GM12873 (cell line): ENCODE measurements around the gene FBXL19.
A peak's percentile ranks its signal among the peaks of the same experiment; 100 is the strongest.

Experiments
- CTCF ChIP-seq: IDR thresholded peaks from 2 replicates; pipeline ENCODE4 v1.5.1; 2012; ENCODE audit warnings: low read depth, mild to moderate bottlenecking, moderate library complexity, low read length, control low read depth; ENCODE audit not compliant: insufficient read depth; ENCODE audit errors: missing control alignments

FBXL19 gene

DNA sequence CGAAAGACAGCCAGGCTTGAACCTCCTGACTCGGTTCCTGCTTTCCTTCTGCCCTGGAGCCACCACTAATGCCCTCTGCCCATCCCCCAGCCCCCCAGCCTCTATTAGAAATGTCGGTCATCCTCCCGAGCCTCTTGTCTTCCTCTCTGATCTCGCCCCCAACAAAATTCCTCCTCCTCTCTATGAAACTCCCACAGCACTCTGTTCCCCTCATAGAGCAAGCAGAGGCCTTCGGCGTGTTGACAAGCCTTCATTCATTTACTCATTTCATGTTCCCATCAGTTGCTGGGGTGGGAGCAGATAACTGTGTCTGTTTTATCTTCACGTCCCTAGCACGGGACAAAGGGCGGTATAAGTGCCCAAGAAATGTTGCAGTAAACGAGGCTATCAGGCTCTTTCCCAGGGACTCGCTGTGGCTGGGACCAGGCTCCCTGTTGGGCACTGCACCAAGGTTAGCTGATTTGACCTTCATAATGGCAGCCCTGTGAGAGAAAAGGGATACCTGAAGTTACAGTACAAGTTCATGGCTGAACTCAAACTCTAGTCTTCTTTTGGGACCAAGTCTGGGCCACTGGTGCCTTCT lies 7.8 kb downstream of the FBXL19 start:
- TF ChIP-seq CTCF: no peak

DNA sequence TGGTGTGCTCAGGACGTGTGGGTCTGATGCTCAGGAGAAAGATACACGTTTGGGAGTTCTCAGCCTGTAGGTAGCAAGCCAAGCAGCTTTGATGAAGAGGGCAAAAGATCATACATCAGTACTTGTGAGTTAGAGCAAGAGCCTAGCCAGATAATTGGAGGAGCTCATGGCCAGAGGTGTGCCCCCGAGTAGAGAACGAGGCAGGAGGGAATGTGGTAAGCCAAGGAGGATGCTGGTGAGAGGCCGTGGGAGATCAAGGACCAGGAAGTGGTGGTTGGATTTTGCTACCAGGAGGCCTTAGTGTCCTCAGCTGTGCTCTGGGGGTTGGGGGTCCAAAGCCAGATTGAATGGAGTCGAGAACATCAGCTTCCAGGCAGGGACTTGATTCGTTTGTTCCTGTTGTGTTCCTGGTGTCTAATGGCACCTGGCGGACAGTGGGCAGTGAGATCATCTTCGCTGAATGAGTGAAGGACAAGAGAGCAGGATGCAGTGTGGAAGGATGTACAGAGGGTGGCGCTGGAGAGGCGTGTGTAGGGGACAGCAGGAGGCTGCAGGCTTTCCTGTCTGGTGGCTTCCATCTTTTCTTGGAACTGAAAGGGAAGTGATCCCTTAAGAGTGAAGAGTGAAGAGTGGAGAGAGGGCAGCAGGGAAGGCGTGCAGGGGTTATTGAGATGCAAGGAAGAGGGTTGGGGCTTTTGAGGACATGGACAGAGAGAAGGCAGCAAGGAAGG lies 11.6 kb downstream of the FBXL19 start:
- peak; percentile 80 for TF ChIP-seq CTCF

GRCh38 chr16:30937692-30938091 lies 14.3 kb downstream of the FBXL19 start:
- no peak for TF ChIP-seq CTCF

- TF ChIP-seq CTCF: peak; percentile 99
Observed at GRCh38 chr16:30941600-30942425, 18.4 kb downstream of the FBXL19 start.

- no peak for TF ChIP-seq CTCF
Observed at GRCh38 chr16:30942426-30942806, 19.0 kb downstream of the FBXL19 start.

DNA sequence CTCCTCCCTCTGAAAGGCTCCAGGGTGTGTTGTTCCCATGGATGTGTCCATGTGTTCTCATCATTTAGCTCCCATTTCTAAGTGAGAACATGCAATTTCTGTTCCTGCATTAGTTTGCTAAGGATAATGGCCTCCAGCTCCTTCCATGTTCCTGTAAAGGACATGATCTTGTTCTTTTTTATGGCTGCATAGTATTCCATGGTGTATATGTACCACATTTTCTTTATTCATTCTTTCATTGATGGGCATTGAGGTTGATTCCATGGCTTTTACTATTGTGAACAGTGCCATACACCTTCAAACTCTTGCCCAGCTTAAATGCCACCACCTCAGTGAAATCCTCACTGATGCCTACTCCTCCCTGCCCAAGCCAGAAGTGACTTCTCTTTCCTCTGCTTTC lies 21.0 kb downstream of the FBXL19 start:
- no peak for TF ChIP-seq CTCF
